Left lung (tissue), 8 donors: ENCODE results near the gene FOXD4L6. TPM values are rescaled to one million over a fixed set of nuclear protein-coding genes. Genes with fewer than 3 reads are reported as not detected.

Source experiments
- polyA plus RNA-seq, 6 donors: library from polyadenylated mRNA; unstranded; fragments of 120-200 nt; gene quantifications; one replicate each; pipeline ENCODE4 v1.2.1, GENCODE V29; 2013; ENCODE audit not compliant: insufficient read length in 6 of 6
- total RNA-seq, 2 donors: library from RNA; stranded (reverse); fragmentation: NEBNext Ultra II Directional; extraction: Animal tissue kit (Norgen Biotek cat#: 25700); gene quantifications; one replicate each; pipeline ENCODE4 v1.2.1, GENCODE V29; 2021
- donor health status: DM: no; HTN: yes; CAD: no.
- donor health status: DM: no; HTN: no; CAD: no.

FOXD4L6 gene
- total and polyA plus RNA-seq, 8 donors: 0.26 TPM; not detected in 7

Other genes starting within 250 kb of the FOXD4L6 start
- 1 to 10 TPM; 4.4 to 8.7 TPM for gene ZNG1F, start 60.6 kb upstream of the FOXD4L6 start, total RNA-seq
- 10 to 100 TPM; 14.0 to 26.9 (median 20.4) TPM for gene ZNG1F, start 60.6 kb upstream of the FOXD4L6 start, polyA plus RNA-seq